Right atrium auricular region (tissue), 2 donors: ENCODE results near the gene KCNE5. TPM values are rescaled to one million over a fixed set of nuclear protein-coding genes. Genes with fewer than 3 reads are reported as not detected.
"Not testable (repeated sequence)": the region's sequence is repeated elsewhere in the genome, so short reads cannot be mapped to it uniquely, and the experiment has no call there.

ENCODE experiments used
- DNase-seq: peaks from one replicate; pipeline ENCODE4 v3.0.0-alpha.2; 2019; ENCODE audit warnings: low spot score
- H3K27ac ChIP-seq, 2 donors: fragments of 200-600 bp; sonication (generic); 1 replicate in 1 of 2; 2 replicates in 1 of 2; pipeline ENCODE4 v1.5.1; 2016 to 2019
- H3K27me3 ChIP-seq, 2 donors: fragments of 200-600 bp; sonication (generic); one replicate each; pipeline versions ENCODE4 v1.5.1 to v1.6.0; 2017 to 2019
- H3K36me3 ChIP-seq: fragments of 200-600 bp; sonication (generic); one replicate; pipeline ENCODE4 v1.5.1; 2016
- H3K4me1 ChIP-seq, 2 donors: fragments of 200-600 bp; sonication (generic); one replicate each; pipeline versions ENCODE4 v1.5.1 to v1.6.0; 2017 to 2019
- H3K4me3 ChIP-seq, 2 donors: fragments of 200-600 bp; sonication (generic); 1 replicate in 1 of 2; 2 replicates in 1 of 2; pipeline ENCODE4 v1.5.1; 2017 to 2019; ENCODE audit warnings: mild to moderate bottlenecking in 1 of 2, moderate library complexity in 1 of 2
- H3K9me3 ChIP-seq, 2 donors: fragments of 200-600 bp; sonication (generic); one replicate each; pipeline ENCODE4 v1.5.1; 2019
- total RNA-seq, 2 donors: library from RNA; depleted of rRNA; stranded (reverse); fragments of >200 nt; gene quantifications; one replicate each; pipeline ENCODE4 v1.1.0, GENCODE V29; 2016
- TF ChIP-seq, protein P1 (sequence below), 2 donors: fragments of 200-600 bp; sonication (generic); IDR thresholded peaks; one replicate each; pipeline ENCODE4 v1.5.1; 2019; ENCODE audit warnings: antibody characterized with exemption in 2 of 2

The KCNE5 gene
- total RNA-seq, 2 donors from 2014 or later, result 0.63 TPM; not detected in 1

DNA sequence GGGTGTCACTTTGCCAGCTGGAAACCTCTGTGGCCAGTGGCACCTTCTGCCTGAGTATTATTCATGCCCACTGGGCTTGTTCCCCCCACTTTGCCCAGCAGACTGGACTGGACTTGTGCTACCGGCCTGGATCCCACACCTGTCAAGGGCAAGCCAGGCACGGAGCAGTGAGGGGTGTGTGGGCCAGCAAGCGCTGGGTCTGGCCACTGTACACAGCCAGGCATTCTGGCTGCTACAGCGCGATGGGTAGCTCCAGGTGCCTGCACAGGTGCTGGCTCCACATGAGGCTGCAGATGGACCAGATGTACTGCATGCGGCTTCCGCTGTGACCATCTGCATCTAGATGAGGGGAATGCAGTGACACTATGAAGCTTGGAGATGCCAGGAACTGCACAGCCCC is 39.5 kb downstream of the KCNE5 start:
- Histone ChIP-seq H3K36me3 (no peaks in the 10 kb centered on the region), H3K9me3 (no peaks in the 10 kb centered on the region), H3K4me3 (no peak overlapping the region), H3K4me1 (no peaks in the 10 kb centered on the region), H3K27me3 (no peaks in the 10 kb centered on the region), H3K27ac (no peak overlapping the region)
- DNase-seq, result no peak
- TF ChIP-seq, protein P1, sequence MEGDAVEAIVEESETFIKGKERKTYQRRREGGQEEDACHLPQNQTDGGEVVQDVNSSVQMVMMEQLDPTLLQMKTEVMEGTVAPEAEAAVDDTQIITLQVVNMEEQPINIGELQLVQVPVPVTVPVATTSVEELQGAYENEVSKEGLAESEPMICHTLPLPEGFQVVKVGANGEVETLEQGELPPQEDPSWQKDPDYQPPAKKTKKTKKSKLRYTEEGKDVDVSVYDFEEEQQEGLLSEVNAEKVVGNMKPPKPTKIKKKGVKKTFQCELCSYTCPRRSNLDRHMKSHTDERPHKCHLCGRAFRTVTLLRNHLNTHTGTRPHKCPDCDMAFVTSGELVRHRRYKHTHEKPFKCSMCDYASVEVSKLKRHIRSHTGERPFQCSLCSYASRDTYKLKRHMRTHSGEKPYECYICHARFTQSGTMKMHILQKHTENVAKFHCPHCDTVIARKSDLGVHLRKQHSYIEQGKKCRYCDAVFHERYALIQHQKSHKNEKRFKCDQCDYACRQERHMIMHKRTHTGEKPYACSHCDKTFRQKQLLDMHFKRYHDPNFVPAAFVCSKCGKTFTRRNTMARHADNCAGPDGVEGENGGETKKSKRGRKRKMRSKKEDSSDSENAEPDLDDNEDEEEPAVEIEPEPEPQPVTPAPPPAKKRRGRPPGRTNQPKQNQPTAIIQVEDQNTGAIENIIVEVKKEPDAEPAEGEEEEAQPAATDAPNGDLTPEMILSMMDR (IDR thresholded peaks at IDR 0.05), result no peak

DNA sequence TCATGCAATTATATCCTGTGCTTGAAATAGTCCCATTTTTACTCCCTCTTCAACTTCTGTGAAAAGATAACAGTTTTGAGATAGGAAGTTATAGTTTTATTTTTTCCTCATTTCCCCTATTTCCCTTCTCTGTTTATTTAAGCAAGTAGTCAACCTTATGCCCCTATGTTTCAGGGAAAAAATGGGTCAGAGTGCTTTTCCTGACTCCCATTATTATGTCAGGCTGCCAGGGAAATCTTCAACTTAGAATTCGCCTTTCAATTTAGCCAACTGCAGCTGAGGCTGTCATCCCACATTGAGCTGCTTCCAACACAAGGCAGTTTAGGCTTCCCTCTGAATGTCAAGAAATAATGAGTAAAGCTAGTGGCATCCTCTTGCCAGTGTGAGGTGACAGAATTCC is 46.1 kb downstream of the KCNE5 start:
- Histone ChIP-seq H3K27me3 (no peaks in the 10 kb centered on the region), H3K36me3 (no peaks in the 10 kb centered on the region), H3K4me3 (no peak overlapping the region), H3K4me1 (no peaks in the 10 kb centered on the region), H3K9me3 (no peaks in the 10 kb centered on the region), H3K27ac (no peak overlapping the region)
- TF ChIP-seq, protein P1 (IDR thresholded peaks at IDR 0.05), result no peak
- DNase-seq, result no peak

DNA sequence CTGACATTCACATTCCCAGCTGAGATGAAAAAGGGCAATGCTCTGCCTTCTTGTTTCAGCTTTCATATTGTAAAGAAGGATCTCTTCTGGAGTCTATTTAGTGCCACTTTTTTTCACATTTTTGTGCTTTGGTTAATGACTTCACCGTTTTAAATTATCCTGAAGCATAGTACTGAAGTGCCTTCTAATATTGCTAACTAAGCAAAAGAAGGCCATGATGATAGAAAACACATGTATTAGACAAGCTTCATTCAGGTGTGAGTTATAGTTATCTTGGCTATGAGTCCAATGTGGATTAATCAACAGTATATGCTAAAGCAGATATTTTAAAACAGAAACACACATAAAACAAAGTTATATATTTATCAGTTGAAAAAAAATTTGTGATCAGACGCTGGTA is 47.9 kb downstream of the KCNE5 start:
- no peak for DNase-seq
- H3K4me1 ChIP-seq, result no peaks in the 10 kb centered on the region
- TF ChIP-seq, protein P1 (IDR thresholded peaks at IDR 0.05), result no peak

DNA sequence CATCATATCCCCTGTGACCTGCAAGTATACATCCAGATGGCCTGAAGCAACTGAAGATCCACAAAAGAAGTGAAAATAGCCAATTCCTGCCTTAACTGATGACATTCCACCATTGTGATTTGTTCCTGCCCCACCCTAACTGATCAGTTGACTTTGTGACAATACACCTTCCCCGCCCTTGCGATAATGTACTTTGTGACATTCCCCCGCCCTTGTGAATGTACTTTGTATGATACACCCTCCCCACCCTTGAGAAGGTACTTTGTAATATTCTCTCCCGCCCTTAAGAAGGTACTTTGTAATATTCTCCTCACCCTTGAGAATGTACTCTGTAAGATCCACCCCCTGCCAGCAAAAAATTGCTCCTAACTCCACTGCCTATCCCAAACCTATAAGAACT is 48.9 kb downstream of the KCNE5 start:
- H3K36me3 ChIP-seq, H3K27me3 ChIP-seq, H3K4me1 ChIP-seq, H3K27ac ChIP-seq, H3K9me3 ChIP-seq, H3K4me3 ChIP-seq, DNase-seq: not testable (repeated sequence)

More for the DNA sequence above, 47.9 kb downstream of the KCNE5 start:
- H3K9me3 ChIP-seq, result no peaks in the 10 kb centered on the region
- no peaks in the 10 kb centered on the region for H3K36me3 ChIP-seq
- no peak overlapping the region for H3K4me3 ChIP-seq
- H3K27ac ChIP-seq, result no peak overlapping the region
- no peaks in the 10 kb centered on the region for H3K27me3 ChIP-seq

Other genes starting within 250 kb of the KCNE5 start
- gene GUCY2F, start 143.1 kb downstream of the KCNE5 start, total RNA-seq, result not detected
- 1 to 10 TPM; 2.6 to 3.8 TPM for gene NXT2, start 88.3 kb downstream of the KCNE5 start, total RNA-seq
- gene ACSL4, start 108.1 kb upstream of the KCNE5 start, total RNA-seq, result 10 to 100 TPM; 40.5 to 45.5 TPM